Activated T-helper 2 cell treated with anti-CD3 and anti-CD28 coated beads, Interferon-gamma antibody, Interleukin-2, Interleukin-4, amounts not matched to agents 10 μg/mL and 5 μg/mL and 100 μg/mL, durations not matched to agents 14 hours and 24 hours and 36 hours (primary cell): ENCODE measurements around the gene PPP1R9B. TPM values are rescaled to one million over a fixed set of nuclear protein-coding genes. Genes with fewer than 3 reads are reported as not detected.
A peak's percentile ranks its signal among the peaks of the same experiment; 100 is the strongest.

Experiments used
- DNase-seq: peaks from one replicate; pipeline ENCODE4 v3.0.0; 2021; ENCODE audit warnings: low spot score
- H3K27ac Mint-ChIP-seq: one replicate; pipeline ENCODE4 v1.8.0; 2021; ENCODE audit warnings: mixed read lengths
- H3K27me3 Mint-ChIP-seq: one replicate; pipeline ENCODE4 v1.8.0; 2021; ENCODE audit warnings: low read depth, mixed read lengths
- H3K36me3 Mint-ChIP-seq: one replicate; pipeline ENCODE4 v1.8.0; 2021; ENCODE audit warnings: low read depth, mixed read lengths
- H3K4me1 Mint-ChIP-seq: one replicate; pipeline ENCODE4 v1.8.0; 2021; ENCODE audit warnings: low read depth, mixed read lengths
- H3K4me3 Mint-ChIP-seq: one replicate; pipeline ENCODE4 v1.8.0; 2021; ENCODE audit warnings: low read depth, mild to moderate bottlenecking, moderate library complexity, mixed read lengths
- H3K9me3 Mint-ChIP-seq: one replicate; pipeline ENCODE4 v1.8.0; 2021; ENCODE audit warnings: mixed read lengths
- intact Hi-C: fragments of 100-400 bp; cut with micrococcal nuclease; formaldehyde crosslinking; loops from one replicate; pipeline ENCODE4 v1.15.1; 2023
- total RNA-seq: library from RNA; stranded (reverse); gene quantifications from 2 replicates; pipeline ENCODE4 v1.2.3, GENCODE V29; 2022

The PPP1R9B gene
- total RNA-seq, 1 donor from 2014 or later: 130 TPM

- Mint-ChIP-seq H3K27me3 (peaks cover 2% of the 10 kb centered on the region), H3K27ac (peak overlapping the region; percentile 29), H3K36me3 (no peaks in the 10 kb centered on the region), H3K4me3 (peak overlapping the region; percentile 45), H3K9me3 (no peaks in the 10 kb centered on the region), H3K4me1 (peaks cover 13% of the 10 kb centered on the region)
- DNase-seq: no peak
- intact Hi-C loops: no loop called here
Observed at GRCh38 chr17:50184064-50184463, 33.6 kb upstream of the PPP1R9B start.

- H3K36me3 Mint-ChIP-seq: no peaks in the 10 kb centered on the region
Observed at GRCh38 chr17:50183421-50183994, 33.0 kb upstream of the PPP1R9B start.

GRCh38 chr17:50182783-50183420 is 32.4 kb upstream of the PPP1R9B start:
- no peak for DNase-seq
- Mint-ChIP-seq H3K27ac (peak overlapping the region; percentile 47), H3K36me3 (no peaks in the 10 kb centered on the region), H3K4me3 (no peak overlapping the region), H3K9me3 (no peaks in the 10 kb centered on the region), H3K27me3 (peaks cover 2% of the 10 kb centered on the region), H3K4me1 (peaks cover 21% of the 10 kb centered on the region)
- intact Hi-C loops: no loop called here

More at GRCh38 chr17:50183421-50183994, 33.0 kb upstream of the PPP1R9B start:
- peaks cover 15% of the 10 kb centered on the region for H3K4me1 Mint-ChIP-seq
- peak overlapping the region; percentile 45 for H3K4me3 Mint-ChIP-seq
- H3K9me3 Mint-ChIP-seq: no peaks in the 10 kb centered on the region
- peaks cover 2% of the 10 kb centered on the region for H3K27me3 Mint-ChIP-seq
- peak overlapping the region; percentile 29 for H3K27ac Mint-ChIP-seq
- intact Hi-C loops: no loop called here
- no peak for DNase-seq

- intact Hi-C loops: no loop called here
- H3K9me3 Mint-ChIP-seq: no peaks in the 10 kb centered on the region
- H3K27ac Mint-ChIP-seq: no peak overlapping the region
- no peak for DNase-seq
- no peak overlapping the region for H3K4me3 Mint-ChIP-seq
- H3K27me3 Mint-ChIP-seq: peaks cover 2% of the 10 kb centered on the region
- H3K36me3 Mint-ChIP-seq: no peaks in the 10 kb centered on the region
- peaks cover 23% of the 10 kb centered on the region for H3K4me1 Mint-ChIP-seq
Observed at GRCh38 chr17:50181591-50182560, 31.4 kb upstream of the PPP1R9B start.

GRCh38 chr17:50181144-50181543 is 30.7 kb upstream of the PPP1R9B start:
- H3K27ac Mint-ChIP-seq: no peak overlapping the region
- H3K36me3 Mint-ChIP-seq: no peaks in the 10 kb centered on the region
- no peak for DNase-seq
- peaks cover 23% of the 10 kb centered on the region for H3K4me1 Mint-ChIP-seq
- H3K27me3 Mint-ChIP-seq: peaks cover 2% of the 10 kb centered on the region
- H3K4me3 Mint-ChIP-seq: no peak overlapping the region
- intact Hi-C loops: no loop called here
- H3K9me3 Mint-ChIP-seq: no peaks in the 10 kb centered on the region

- Mint-ChIP-seq H3K9me3 (no peaks in the 10 kb centered on the region), H3K27ac (no peak overlapping the region), H3K4me1 (peaks cover 23% of the 10 kb centered on the region), H3K4me3 (no peak overlapping the region), H3K27me3 (peaks cover 2% of the 10 kb centered on the region), H3K36me3 (no peaks in the 10 kb centered on the region)
- DNase-seq: no peak
- intact Hi-C loops: no loop called here
Observed at GRCh38 chr17:50180620-50181019, 30.1 kb upstream of the PPP1R9B start.

GRCh38 chr17:50180111-50180510 is 29.6 kb upstream of the PPP1R9B start:
- intact Hi-C loops: no loop called here

GRCh38 chr17:50177983-50178834 is 27.7 kb upstream of the PPP1R9B start:
- no peaks in the 10 kb centered on the region for H3K9me3 Mint-ChIP-seq
- H3K27ac Mint-ChIP-seq: peak overlapping the region; percentile 18
- H3K4me3 Mint-ChIP-seq: no peak overlapping the region
- H3K27me3 Mint-ChIP-seq: peaks cover 2% of the 10 kb centered on the region
- H3K36me3 Mint-ChIP-seq: no peaks in the 10 kb centered on the region
- intact Hi-C loops: no loop called here
- DNase-seq: no peak
- peaks cover 12% of the 10 kb centered on the region for H3K4me1 Mint-ChIP-seq

More at GRCh38 chr17:50180111-50180510, 29.6 kb upstream of the PPP1R9B start:
- Mint-ChIP-seq H3K4me1 (peaks cover 23% of the 10 kb centered on the region), H3K9me3 (no peaks in the 10 kb centered on the region), H3K4me3 (no peak overlapping the region), H3K36me3 (no peaks in the 10 kb centered on the region), H3K27me3 (peaks cover 2% of the 10 kb centered on the region), H3K27ac (no peak overlapping the region)
- no peak for DNase-seq

- H3K4me1 Mint-ChIP-seq: peaks cover 10% of the 10 kb centered on the region
- no peak overlapping the region for H3K27ac Mint-ChIP-seq
- H3K27me3 Mint-ChIP-seq: peaks cover 2% of the 10 kb centered on the region
- H3K36me3 Mint-ChIP-seq: no peaks in the 10 kb centered on the region
- no peaks in the 10 kb centered on the region for H3K9me3 Mint-ChIP-seq
- H3K4me3 Mint-ChIP-seq: no peak overlapping the region
- DNase-seq: no peak
- intact Hi-C loops: no loop called here
Observed at GRCh38 chr17:50177476-50177875, 27.0 kb upstream of the PPP1R9B start.

GRCh38 chr17:50176559-50177357 is 26.3 kb upstream of the PPP1R9B start:
- Mint-ChIP-seq H3K27me3 (peaks cover 2% of the 10 kb centered on the region), H3K27ac (no peak overlapping the region), H3K4me3 (no peak overlapping the region), H3K4me1 (peaks cover 10% of the 10 kb centered on the region), H3K36me3 (no peaks in the 10 kb centered on the region), H3K9me3 (no peaks in the 10 kb centered on the region)
- no peak for DNase-seq
- intact Hi-C loops: no loop called here

- intact Hi-C loops: no loop called here
- H3K9me3 Mint-ChIP-seq: no peaks in the 10 kb centered on the region
- H3K27ac Mint-ChIP-seq: no peak overlapping the region
- peaks cover 14% of the 10 kb centered on the region for H3K4me1 Mint-ChIP-seq
- no peak overlapping the region for H3K4me3 Mint-ChIP-seq
- H3K27me3 Mint-ChIP-seq: peaks cover 1% of the 10 kb centered on the region
- DNase-seq: no peak
- no peaks in the 10 kb centered on the region for H3K36me3 Mint-ChIP-seq
Observed at GRCh38 chr17:50175035-50175807, 24.7 kb upstream of the PPP1R9B start.
